NCI-H69 (cell line): ENCODE measurements around the gene IKBKE.

Experiments
- DNase-seq: peaks from one replicate; lab custom pipeline; 2025; lab: John Stamatoyannopoulos, UW

Gene IKBKE

DNA sequence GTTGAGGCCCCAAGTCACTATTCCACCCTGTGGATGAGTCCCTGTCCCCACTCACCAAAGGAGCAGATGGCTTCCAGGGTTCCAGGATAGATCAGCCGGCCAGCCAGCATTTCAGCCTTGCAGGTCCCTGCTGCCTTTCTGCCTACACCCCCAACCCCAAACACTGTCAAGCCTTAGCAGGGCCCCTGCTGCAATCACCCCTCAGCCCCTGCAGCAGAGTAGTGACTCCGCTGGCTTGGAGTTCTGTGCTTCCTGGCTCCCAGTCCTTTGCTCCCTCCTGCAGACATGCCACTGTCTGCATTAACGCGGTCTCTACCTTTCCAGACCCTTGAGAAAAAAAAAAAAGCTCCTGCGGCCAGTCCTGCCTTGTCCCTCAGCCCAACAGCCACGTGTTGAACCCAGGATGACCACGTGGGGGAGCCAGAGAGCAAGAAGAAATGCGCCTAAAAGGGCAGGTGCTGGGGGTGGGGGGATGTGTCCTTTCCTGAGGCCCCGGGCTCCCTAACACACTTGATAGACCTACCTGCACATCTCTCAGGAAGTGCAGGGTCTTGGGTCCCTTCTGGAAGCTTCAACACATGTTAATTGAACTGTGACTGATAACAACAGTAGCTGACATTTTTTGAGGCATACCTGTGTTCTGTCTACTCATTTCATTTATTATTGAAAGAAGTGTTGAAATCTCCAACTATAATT lies 74.4 kb downstream of the IKBKE start:
- DNase-seq = peak; percentile 81

DNA sequence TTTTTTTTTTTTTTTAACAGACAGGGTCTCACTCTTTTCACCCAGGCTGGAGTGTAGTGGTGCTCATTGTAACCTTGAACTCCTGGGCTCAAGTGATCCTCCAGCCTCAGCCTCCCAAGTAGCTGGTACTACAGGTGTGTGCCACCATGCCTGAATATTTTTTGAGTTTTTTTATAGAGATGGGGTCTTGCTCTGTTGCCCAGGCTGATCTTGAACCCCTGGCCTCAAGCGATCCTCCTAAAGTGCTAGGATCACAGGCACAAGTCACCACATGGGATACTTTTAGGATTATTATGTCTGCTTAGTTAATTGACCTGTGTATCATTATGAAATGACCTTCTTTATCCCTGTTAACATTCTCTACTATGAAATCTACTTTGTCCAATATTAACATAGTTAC lies 75.1 kb downstream of the IKBKE start:
- DNase-seq = no peak
